Activated CD8-positive, alpha-beta memory T cell treated with anti-CD3 and anti-CD28 coated beads, Interleukin-2, amount 50 U/mL, for 4 hours (primary cell): ENCODE data around the gene GNL3L.
"Not testable (repeated sequence)": the region's sequence is repeated elsewhere in the genome, so short reads cannot be mapped to it uniquely, and the experiment has no call there.

Source experiments
- DNase-seq: peaks from one replicate; pipeline ENCODE4 v3.0.0-alpha.2; 2020

GNL3L gene

DNA sequence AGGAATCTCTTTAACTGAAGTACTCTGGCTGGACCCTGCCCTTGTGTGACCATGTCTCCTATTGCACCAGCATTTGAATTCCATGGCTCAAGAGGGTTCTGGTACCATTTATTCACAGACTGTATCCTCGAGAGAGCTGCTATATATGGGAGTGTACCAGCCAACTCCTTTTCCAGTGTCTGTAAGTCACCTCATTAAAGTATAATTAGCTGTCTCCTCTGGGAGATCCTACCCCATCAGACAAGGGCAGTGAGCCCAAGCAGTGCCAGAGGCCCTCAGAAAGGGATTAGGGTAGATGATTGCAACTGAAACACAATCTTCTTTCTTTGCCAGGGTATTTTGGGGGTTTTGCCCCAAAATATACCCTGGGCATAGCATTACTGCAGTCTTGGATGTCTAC is 31.6 kb downstream of the GNL3L start:
- DNase-seq = no peak

DNA sequence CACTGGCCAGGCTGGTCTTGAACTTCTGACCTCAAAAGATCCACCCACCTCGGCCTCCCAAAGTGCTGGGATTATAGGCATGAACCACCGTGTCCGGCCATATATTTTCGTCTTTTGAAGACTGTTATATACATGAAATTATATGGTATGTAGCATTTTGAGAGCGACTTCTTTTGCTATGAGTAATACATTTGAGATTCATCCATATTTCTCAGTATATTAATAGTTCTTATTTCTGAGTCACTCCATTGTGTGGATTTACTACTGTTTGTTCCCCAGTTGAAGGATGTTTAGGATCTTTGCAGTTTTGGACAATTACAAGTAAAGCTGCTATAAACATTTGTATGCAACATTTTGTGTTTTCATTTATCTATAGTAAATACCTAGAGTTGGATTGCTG is 34.9 kb downstream of the GNL3L start:
- DNase-seq = no peak

DNA sequence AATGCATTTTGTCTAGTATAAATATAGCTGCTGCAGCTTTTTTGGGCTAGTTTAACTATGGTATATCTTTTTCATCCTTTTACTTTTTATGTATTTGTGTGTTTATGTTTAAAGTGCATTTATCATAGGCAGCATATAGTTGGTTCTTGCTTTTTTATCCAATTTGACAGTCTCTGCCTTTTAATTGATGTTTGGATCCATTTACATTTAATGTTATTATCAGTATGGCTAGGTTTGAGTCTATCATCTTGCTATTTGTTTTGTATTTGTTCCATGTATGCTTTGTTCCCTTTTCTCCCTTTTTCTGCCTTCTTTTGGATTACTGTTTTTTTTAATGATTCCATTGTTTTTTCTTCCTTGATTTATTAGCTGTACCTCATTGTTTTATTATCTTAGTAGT is 40.3 kb downstream of the GNL3L start:
- no peak for DNase-seq

DNA sequence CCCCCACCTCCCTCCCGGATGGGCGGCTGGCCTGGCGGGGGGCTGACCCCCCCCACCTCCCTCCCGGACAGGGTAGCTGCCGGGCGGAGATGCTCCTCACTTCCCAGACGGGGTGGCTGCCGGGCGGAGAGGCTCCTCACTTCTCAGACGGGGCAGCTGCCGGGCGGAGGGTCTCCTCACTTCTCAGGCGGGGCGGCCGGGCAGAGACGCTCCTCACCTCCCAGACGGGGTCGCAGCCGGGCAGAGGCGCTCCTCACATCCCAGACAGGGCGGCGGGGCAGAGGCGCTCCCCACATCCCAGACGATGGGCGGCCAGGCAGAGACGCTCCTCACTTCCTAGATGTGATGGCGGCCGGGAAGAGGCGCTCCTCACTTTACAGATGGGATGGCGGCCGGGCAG is 42.6 kb downstream of the GNL3L start:
- DNase-seq = not testable (repeated sequence)

DNA sequence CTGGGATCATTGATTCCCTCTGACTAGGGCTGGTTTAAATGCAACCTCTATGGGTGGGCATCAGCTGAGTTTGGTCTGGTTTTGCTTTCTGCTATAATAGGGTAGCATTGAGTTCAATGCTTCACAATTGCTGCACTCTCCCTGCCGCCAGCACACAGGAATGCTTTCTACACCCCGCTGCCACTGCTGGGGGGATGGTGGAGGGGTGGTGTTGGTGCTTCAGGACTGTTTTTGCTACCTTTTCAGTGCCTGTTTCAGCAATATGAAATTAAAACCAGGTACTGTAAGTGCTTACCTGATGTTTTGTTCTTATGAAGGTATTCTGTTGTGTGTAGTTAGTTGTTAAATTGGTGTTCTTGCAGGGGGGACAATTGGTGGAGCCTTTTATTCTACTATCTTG is 67.7 kb downstream of the GNL3L start:
- DNase-seq = no peak

DNA sequence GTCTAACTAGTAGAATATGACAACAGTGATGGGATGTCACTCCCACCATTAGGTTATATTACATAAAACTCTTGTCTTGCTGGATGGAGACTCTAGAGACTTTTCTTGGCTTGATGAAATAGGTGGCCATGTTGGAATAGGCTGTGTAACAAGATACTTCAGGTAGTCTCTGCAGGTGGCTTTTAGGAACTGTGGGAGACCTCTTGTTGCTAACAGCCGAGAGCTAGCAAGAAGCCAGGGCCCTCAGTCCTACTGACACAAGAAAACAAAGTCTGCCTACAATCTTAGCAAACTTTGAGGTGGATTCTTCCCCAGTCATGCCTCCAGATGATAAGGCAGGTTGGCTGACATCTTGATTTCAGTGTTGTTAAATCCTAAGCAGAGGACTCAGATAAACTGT is 72.5 kb downstream of the GNL3L start:
- DNase-seq = no peak
